Adipocyte (in vitro differentiated cells): ENCODE data around the gene SYNJ2BP.
A peak's percentile ranks its signal among the peaks of the same experiment; 100 is the strongest.
"Not testable (repeated sequence)": the region's sequence is repeated elsewhere in the genome, so short reads cannot be mapped to it uniquely, and the experiment has no call there.

Experiments
- DNase-seq: peaks from one replicate; pipeline ENCODE4 v3.0.0-alpha.2; 2015; ENCODE audit warnings: low read depth
- H3K27me3 ChIP-seq: replicated peaks from 2 replicates; pipeline ENCODE4 v1.7.0; 2013; ENCODE audit warnings: mild to moderate bottlenecking, low read length, moderate library complexity; ENCODE audit not compliant: control insufficient read depth, insufficient read depth
- H3K36me3 ChIP-seq: 2 replicates; pipeline ENCODE4 v1.7.0; 2013; ENCODE audit warnings: low read length, mild to moderate bottlenecking, moderate library complexity; ENCODE audit not compliant: control insufficient read depth, insufficient read depth, severe bottlenecking
- H3K4me1 ChIP-seq: 2 replicates; pipeline ENCODE4 v1.7.0; 2013; ENCODE audit warnings: mild to moderate bottlenecking, low read length, moderate library complexity; ENCODE audit not compliant: control insufficient read depth, insufficient read depth
- H3K4me3 ChIP-seq: 2 replicates; pipeline ENCODE4 v1.7.0; 2013; ENCODE audit warnings: mild to moderate bottlenecking, low read length, moderate library complexity
- H3K9ac ChIP-seq: 2 replicates; pipeline ENCODE4 v1.7.0; 2013; ENCODE audit warnings: mild to moderate bottlenecking, low read length, moderate library complexity
- H3K9me3 ChIP-seq: 2 replicates; pipeline ENCODE4 v1.7.0; 2013; ENCODE audit warnings: mild to moderate bottlenecking, low read length, moderate library complexity; ENCODE audit not compliant: control insufficient read depth

The SYNJ2BP gene

DNA sequence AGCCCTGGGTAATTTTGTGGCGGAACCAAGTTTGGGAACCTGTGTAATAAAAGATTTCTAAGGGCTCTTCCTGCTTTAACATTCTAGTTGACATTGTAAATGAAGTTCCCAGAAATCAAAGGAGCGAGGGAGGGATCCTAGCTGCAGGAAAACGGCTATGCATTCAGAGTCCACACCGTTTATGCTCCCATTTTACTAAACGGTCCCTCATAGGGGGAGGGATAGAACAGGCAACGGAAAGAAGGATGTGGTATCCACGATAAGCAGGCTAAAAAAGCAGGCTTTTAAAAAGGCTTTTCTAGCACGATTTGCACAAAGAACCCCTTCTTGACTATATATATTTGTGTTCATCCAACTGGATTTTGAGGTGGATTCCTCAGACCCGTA lies 559 bp downstream of the SYNJ2BP start:
- DNase-seq, result peak; percentile 53
- Histone ChIP-seq H3K36me3 (no peaks in the 10 kb centered on the region), H3K27me3 (no peaks in the 10 kb centered on the region), H3K4me3 (peak overlapping the region; percentile 99), H3K9ac (peak overlapping the region; percentile 91), H3K9me3 (no peaks in the 10 kb centered on the region), H3K4me1 (no peaks in the 10 kb centered on the region)

DNA sequence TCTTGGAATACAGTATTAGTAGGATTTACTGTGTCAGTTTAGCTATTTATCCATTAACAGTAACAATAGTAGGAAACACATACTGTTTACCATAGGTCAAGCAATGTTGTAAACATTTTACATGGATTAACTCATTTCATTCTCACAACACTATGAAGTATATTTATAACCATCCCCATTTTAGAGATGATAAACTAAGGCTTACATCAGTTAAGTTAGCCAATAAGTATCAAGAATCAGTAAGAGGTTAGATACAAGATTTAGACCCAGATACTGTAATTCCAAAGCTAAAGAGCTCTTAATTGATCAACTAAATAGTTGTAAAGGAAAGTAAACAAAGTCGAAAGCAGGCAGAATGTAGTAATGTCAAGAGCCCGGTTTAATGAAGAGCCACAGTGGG lies 1.1 kb downstream of the SYNJ2BP start:
- no peaks in the 10 kb centered on the region for H3K4me1 ChIP-seq
- H3K9me3 ChIP-seq, result no peaks in the 10 kb centered on the region
- no peak overlapping the region for H3K9ac ChIP-seq
- H3K27me3 ChIP-seq, result no peaks in the 10 kb centered on the region
- DNase-seq, result peak; percentile 11
- no peaks in the 10 kb centered on the region for H3K36me3 ChIP-seq
- H3K4me3 ChIP-seq, result peak overlapping the region; percentile 99

DNA sequence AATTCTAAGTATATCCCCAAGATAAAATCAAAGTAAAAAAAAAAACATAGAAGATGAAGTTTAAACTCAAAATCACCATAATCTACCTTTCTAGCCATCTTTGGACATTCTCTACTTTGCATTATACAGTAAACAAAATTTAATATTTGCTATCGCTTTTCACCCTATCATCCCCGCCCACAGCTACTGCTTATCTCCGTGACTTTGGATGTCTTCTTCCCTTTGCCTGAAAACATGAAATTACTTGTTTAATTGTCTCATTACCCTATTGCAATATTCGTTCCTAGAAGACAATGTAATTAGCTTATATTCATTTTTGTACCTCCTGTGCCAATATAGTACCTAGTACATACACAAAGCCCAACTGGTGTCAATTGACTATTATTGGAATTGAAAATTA lies 9.3 kb downstream of the SYNJ2BP start:
- no peaks in the 10 kb centered on the region for H3K9me3 ChIP-seq
- DNase-seq, result no peak
- peaks cover 3% of the 10 kb centered on the region for H3K4me1 ChIP-seq
- H3K27me3 ChIP-seq, result no peaks in the 10 kb centered on the region
- H3K36me3 ChIP-seq, result no peaks in the 10 kb centered on the region
- H3K9ac ChIP-seq, result no peak overlapping the region
- no peak overlapping the region for H3K4me3 ChIP-seq

DNA sequence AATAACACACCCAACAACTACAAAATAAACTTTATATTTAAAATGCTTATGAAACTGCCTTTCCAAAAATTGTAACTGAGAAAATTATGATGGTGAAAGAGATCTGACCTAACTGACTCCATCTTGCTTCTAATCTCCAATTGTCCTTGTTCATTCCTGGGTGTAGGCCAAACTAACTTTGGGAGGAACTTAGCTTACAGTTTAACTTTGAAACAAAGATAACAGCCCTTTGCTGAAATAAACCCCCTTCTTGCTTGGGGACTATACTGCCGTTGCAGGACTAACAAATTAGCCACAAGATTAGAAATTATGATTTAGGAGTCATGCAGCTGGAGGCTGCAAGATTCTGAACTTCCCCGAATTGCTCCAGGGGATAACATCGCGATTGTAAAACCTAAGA lies 10.7 kb downstream of the SYNJ2BP start:
- not testable (repeated sequence) for H3K9ac ChIP-seq, H3K4me3 ChIP-seq, H3K9me3 ChIP-seq, H3K27me3 ChIP-seq, H3K36me3 ChIP-seq, H3K4me1 ChIP-seq, DNase-seq

DNA sequence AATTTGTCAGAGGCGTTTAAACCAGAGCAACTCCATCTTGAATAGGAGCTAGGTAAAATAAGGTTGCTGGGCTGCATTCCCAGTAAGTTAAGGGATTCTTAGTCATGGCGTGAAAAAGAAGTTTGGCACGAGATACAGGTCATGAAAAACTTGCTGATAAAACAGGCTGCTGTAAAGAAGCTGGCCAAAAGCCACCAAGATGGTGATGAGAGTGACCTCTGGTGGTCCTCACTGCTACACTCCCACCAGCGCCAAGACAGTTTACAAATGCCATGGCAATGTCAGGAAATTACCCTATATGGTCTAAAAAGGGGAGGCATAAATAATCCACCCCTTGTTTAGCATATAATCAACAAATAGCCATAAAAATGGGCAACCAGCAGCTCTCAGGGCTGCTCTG lies 13.6 kb downstream of the SYNJ2BP start:
- not testable (repeated sequence) for H3K9ac ChIP-seq, H3K9me3 ChIP-seq, DNase-seq, H3K4me1 ChIP-seq, H3K27me3 ChIP-seq, H3K36me3 ChIP-seq, H3K4me3 ChIP-seq

DNA sequence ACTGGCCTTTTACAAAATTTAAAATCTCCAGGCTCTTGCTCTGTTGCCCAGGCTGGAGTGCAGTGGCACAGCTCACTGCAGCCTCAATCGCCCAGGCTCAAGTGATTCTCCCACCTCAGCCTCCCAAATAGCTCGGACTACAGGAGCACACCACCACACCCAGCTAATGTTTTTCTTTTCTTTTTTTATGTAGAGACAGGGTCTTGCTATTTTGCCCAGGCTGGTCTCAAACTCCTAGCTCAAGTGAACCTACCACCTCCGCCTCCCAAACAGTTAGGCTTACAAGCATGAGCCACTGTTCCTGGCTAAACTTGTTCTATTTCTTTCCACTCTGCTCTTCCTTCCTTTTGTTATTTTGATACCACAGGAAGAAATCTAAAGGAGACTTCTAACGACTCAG lies 15.2 kb downstream of the SYNJ2BP start:
- Histone ChIP-seq H3K9me3 (no peaks in the 10 kb centered on the region), H3K9ac (no peak overlapping the region), H3K4me3 (no peak overlapping the region), H3K27me3 (no peaks in the 10 kb centered on the region), H3K36me3 (no peaks in the 10 kb centered on the region), H3K4me1 (peaks cover 3% of the 10 kb centered on the region)
- DNase-seq, result no peak

DNA sequence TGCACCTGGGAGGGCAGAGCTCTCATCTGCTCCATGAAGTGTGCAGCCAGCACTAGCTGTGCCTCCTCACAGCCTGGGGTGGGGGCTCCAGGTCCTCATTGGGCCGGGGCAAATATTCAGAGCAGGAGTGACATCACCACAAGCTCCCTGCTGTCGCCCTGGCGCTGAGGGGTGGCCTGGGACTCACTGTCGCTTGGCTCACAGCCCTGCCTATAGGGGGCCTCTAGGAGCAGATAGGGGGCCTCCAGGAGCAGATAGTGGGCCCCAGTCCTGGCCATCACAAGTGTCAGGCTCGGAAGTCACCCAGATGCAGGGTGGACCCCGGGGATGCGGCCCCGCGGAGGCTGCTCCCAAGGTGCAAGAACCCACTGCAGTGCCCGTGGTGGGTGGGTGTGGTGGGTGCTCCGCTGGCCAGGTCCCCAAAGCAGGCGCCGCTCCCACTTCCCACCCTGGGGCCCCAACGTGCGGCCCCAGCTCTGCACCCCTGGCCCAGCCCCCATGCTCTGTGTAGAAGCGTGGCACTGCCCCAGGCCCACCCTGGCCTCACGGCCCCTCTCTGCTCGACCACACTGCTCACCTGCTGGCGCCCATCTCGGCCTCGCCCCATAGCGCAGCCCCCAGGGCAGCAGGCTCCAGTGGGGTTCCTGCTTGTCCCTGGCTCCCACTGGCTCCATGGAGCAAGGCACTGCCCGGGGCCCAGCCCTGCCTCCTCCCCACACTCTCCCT lies 18.0 kb downstream of the SYNJ2BP start:
- DNase-seq, result no peak
- no peak overlapping the region for H3K9ac ChIP-seq
- no peaks in the 10 kb centered on the region for H3K27me3 ChIP-seq
- peaks cover 3% of the 10 kb centered on the region for H3K4me1 ChIP-seq
- no peaks in the 10 kb centered on the region for H3K9me3 ChIP-seq
- no peaks in the 10 kb centered on the region for H3K36me3 ChIP-seq
- no peak overlapping the region for H3K4me3 ChIP-seq

DNA sequence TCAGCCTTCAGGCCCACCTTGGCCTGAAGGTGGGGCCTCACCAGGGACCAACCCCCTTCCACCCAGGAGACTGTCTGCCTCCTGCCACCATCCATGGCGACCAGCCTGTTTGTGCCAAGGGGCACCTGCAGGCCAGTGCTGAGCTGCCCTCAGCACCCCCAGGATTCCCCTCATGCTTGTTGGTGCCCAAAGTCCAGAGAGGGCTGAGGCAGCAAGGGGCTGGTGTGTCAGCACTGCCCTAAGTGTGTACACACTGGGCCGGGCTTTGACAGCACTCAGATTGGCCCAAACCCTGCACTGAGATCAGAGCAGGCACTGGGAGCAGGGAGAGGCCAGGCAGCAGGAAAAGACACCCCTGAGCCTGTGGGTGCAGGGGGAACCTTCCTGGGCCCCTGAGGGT lies 18.6 kb downstream of the SYNJ2BP start:
- Histone ChIP-seq H3K4me1 (peaks cover under 1% of the 10 kb centered on the region), H3K9me3 (no peaks in the 10 kb centered on the region), H3K9ac (no peak overlapping the region), H3K4me3 (no peak overlapping the region), H3K27me3 (no peaks in the 10 kb centered on the region), H3K36me3 (no peaks in the 10 kb centered on the region)
- DNase-seq, result no peak

DNA sequence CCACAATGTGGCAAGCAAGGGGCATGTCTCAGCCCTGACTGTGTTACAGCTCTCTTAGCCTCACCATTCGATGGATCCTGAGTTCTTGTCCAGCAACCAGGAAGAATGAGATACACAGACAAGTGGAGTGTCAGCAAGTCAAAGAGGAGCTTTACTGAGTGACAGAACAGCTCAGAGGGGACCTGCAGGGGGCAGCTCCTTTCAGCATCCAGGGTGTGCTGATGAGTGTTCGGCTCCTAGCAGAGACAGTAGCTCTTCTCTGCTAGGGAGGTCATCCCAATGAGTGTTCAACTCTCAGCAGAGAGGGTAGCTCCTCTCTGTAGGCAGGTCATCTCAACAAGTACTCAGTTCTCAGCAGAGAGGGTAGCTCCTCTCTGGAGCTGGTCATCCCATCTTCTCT lies 19.1 kb downstream of the SYNJ2BP start:
- Histone ChIP-seq H3K4me3 (no peak overlapping the region), H3K27me3 (no peaks in the 10 kb centered on the region), H3K4me1 (no peaks in the 10 kb centered on the region), H3K9me3 (no peaks in the 10 kb centered on the region), H3K36me3 (no peaks in the 10 kb centered on the region), H3K9ac (no peak overlapping the region)
- DNase-seq, result no peak

DNA sequence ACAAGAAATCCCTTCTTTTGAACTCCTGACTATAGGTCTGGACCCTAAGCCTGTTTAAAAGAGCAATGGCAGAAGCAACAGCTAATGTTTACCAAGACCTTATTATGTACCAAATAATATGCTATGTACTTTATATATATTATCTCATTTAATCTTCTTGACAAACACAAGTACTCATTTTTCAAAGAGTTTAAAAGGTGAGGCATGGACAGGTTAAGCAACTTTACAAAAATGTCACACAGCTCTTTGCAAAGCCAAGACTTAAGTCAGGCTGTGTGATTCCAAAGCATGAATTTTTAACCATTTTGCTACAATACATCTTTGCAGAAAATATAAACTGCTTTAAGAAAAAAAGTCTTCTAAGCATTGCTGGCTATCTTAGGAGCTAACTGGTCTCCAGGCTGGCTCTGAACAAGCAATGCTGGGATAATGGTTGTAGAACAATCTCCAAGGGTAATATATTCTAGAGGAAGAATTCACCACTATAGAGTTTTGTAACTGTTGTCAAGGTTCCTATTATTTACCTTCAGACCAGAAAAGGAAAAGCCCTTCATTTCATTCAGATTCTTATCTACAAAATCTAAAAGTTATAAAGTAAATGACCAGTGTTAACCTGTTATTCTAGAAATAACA lies 22.1 kb downstream of the SYNJ2BP start:
- no peak overlapping the region for H3K4me3 ChIP-seq
- no peaks in the 10 kb centered on the region for H3K4me1 ChIP-seq
- H3K36me3 ChIP-seq, result no peaks in the 10 kb centered on the region
- H3K9ac ChIP-seq, result no peak overlapping the region
- no peak for DNase-seq
- no peaks in the 10 kb centered on the region for H3K27me3 ChIP-seq
- H3K9me3 ChIP-seq, result no peaks in the 10 kb centered on the region

DNA sequence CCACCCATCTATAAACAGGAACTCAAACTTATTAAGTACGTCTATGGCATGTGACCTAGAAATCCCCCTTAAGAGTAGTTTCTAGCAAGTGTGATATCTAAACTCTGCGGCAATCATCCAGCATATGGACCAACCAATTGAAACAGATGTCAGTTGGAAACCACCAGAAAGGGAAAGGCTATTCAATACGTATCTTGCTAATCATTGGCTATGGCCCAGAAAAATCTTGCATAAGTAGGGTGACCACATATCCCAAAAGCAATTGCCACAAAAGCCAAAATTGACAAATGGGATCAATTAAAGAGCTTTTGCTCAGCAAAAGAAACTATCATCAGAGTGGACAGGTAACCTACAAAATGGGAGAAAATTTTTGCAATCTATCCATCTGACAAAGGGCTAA lies 24.2 kb downstream of the SYNJ2BP start:
- Histone ChIP-seq H3K9ac (no peak overlapping the region), H3K36me3 (peaks cover 4% of the 10 kb centered on the region), H3K4me3 (no peak overlapping the region), H3K4me1 (no peaks in the 10 kb centered on the region), H3K9me3 (no peaks in the 10 kb centered on the region), H3K27me3 (no peaks in the 10 kb centered on the region)
- no peak for DNase-seq
